Heart left ventricle (tissue), 16 donors: ENCODE measurements around the gene GLT1D1. TPM values are rescaled to one million over a fixed set of nuclear protein-coding genes. Genes with fewer than 3 reads are reported as not detected.

Experiments used
- ATAC-seq, 4 donors: fragments of 200-7000 bp; cut with Tn5 transposase; one replicate each; pipeline ENCODE4 v1.9.1; 2020 to 2022; ENCODE audit warnings: moderate library complexity in 4 of 4, mild to moderate bottlenecking in 3 of 4, moderate number of reproducible peaks in 1 of 4
- DNase-seq, 5 donors: peaks; one replicate each; pipeline ENCODE4 v3.0.0-alpha.2; 2020
- H3K27ac ChIP-seq, 12 donors: fragments of 200-600 bp; sonication (generic) in 4 of 12; one replicate each; pipeline versions ENCODE4 v1.5.0 to v1.8.0; 2016 to 2022; ENCODE audit warnings: mild to moderate bottlenecking in 2 of 12
- H3K27me3 ChIP-seq, 9 donors: fragments of 200-600 bp; sonication (generic) in 2 of 9; one replicate each; pipeline versions ENCODE4 v1.5.1 to v1.8.0; 2016 to 2022; ENCODE audit warnings: mild to moderate bottlenecking in 3 of 9
- H3K36me3 ChIP-seq, 9 donors: fragments of 200-600 bp; sonication (generic) in 2 of 9; one replicate each; pipeline versions ENCODE4 v1.5.0 to v1.8.0; 2018 to 2022; ENCODE audit warnings: mild to moderate bottlenecking in 2 of 9
- H3K4me1 ChIP-seq, 12 donors: fragments of 200-600 bp; sonication (generic) in 4 of 12; one replicate each; pipeline versions ENCODE4 v1.5.0 to v1.8.0; 2016 to 2022; ENCODE audit warnings: mild to moderate bottlenecking in 3 of 12
- H3K4me3 ChIP-seq, 12 donors: fragments of 200-600 bp; sonication (generic) in 4 of 12; one replicate each; pipeline versions ENCODE4 v1.5.0 to v1.8.0; 2017 to 2022; ENCODE audit warnings: mild to moderate bottlenecking in 9 of 12, moderate library complexity in 4 of 12
- H3K9me3 ChIP-seq, 12 donors: fragments of 200-600 bp; sonication (generic) in 4 of 12; one replicate each; pipeline versions ENCODE4 v1.5.0 to v1.8.0; 2016 to 2022; ENCODE audit warnings: mild to moderate bottlenecking in 1 of 12
- CTCF ChIP-seq, 12 donors: fragments of 200-600 bp; sonication (generic) in 4 of 12; IDR thresholded peaks; one replicate each; pipeline versions ENCODE4 v1.5.0 to v1.8.0; 2018 to 2022; ENCODE audit warnings: antibody characterized with exemption in 12 of 12, mild to moderate bottlenecking in 5 of 12
- POLR2A ChIP-seq, 2 donors: fragments of 450-650 bp; IDR thresholded peaks; one replicate each; pipeline ENCODE4 v1.6.1; 2017; ENCODE audit warnings: antibody characterized with exemption in 2 of 2, mild to moderate bottlenecking in 2 of 2, moderate library complexity in 2 of 2
- WGBS, 4 donors: extraction: QIAGEN DNeasy Blood & Tissue Kit in 2 of 4; methylation state at CpG; one replicate each; pipeline versions ENCODE4 v1.1.5 to v1.1.7; 2013 to 2018; 5-methylcytosine and 5-hydroxymethylcytosine counted together
- intact Hi-C, 10 donors: fragments of 100-400 bp; cut with DNase I; formaldehyde crosslinking; loops; one replicate each; pipeline versions ENCODE4 v1.11.1 to v1.14.2; 2022
- polyA plus RNA-seq, 2 donors: library from polyadenylated mRNA; stranded (reverse); fragments of 200-250 nt; gene quantifications; one replicate each; pipeline ENCODE4 v1.2.3, GENCODE V29; 2013
- total RNA-seq, 9 donors: library from RNA; depleted of rRNA in 2 of 9; stranded (reverse); fragments of >200 nt in 2 of 9; fragmentation: NEBNext Ultra II Directional in 3 of 9; extraction: Animal tissue kit (Norgen Biotek cat#: 25700) in 3 of 9; gene quantifications; one replicate each; pipeline versions ENCODE4 v1.1.0 to v1.2.4, GENCODE V29; 2016 to 2023
- donor health status: ischemic (EF 13 %, LVEDD 7.1; RV severe dilation, severe dysfunction).
- donor health status: healthy with polysubstance abuse.
- donor health status: DM: no; HTN: yes; CAD: no.
- donor health status: DM: no; HTN: no; CAD: no.
- donor health status: ischemic (EF 25% LVEDD 6.9; RV normal size, moderate dysfunction).
- donor health status: ischemic (EF 25% LVEDD 5.7; RV mildly dilated, moderate dysfunction).
- donor health status: healthy.
- donor health status: DM: yes; HTN: yes; CAD: no.
- donor health status: ischemic (EF 35%, LVEDD 5.7; RV mildly dilated, moderate dysfunction).
- donor health status: nonischemic (EF 11% LVEDD 7.7; RV severe dilation, severe dysfunction).
- donor health status: DM: yes; HTN: yes; CAD: no.
- donor health status: PGD.
- donor health status: ischemic (EF 29% LVEDD 5.4; RV normal size, mild dysfunction).
- donor health status: nonischemic (EF 23%, LVEDD 6.1; RV moderate dilation, normal function).

Gene GLT1D1
- total and polyA plus RNA-seq, 11 donors, result 0.11 to 2.3 (median 0.38) TPM

GRCh38 chr12:128933039-128933438, 79.8 kb downstream of the GLT1D1 start:
- H3K27me3 ChIP-seq, result no peaks in the 10 kb centered on the region
- no peaks in the 10 kb centered on the region for H3K4me1 ChIP-seq
- intact Hi-C loops, result no loop called here
- H3K9me3 ChIP-seq, result peaks cover 0 to 2% (median 0%) of the 10 kb centered on the region in 12 donors
- WGBS, 4 donors, result 72 to 82% (median 77%) methylated on average over 27 of the region's 27 CpGs
- H3K27ac ChIP-seq, result no peak overlapping the region
- TF ChIP-seq CTCF (IDR thresholded peaks at IDR 0.05) (no peak), POLR2A (IDR thresholded peaks at IDR 0.05) (no peak)
- H3K36me3 ChIP-seq, result no peaks in the 10 kb centered on the region
- H3K4me3 ChIP-seq, result no peak overlapping the region
- ATAC-seq (no peak), DNase-seq (no peak)

GRCh38 chr12:128933926-128934325, 80.6 kb downstream of the GLT1D1 start:
- no peaks in the 10 kb centered on the region for H3K36me3 ChIP-seq
- no peak overlapping the region for H3K27ac ChIP-seq
- H3K4me1 ChIP-seq, result no peaks in the 10 kb centered on the region
- no peaks in the 10 kb centered on the region for H3K27me3 ChIP-seq
- H3K9me3 ChIP-seq, result peaks cover 0 to 2% (median 0%) of the 10 kb centered on the region in 12 donors
- intact Hi-C loops, result no loop called here
- H3K4me3 ChIP-seq, result no peak overlapping the region
- ATAC-seq (no peak), DNase-seq (no peak)
- WGBS, 4 donors, result 87 to 91% (median 89%) methylated on average over 7 of the region's 7 CpGs
- TF ChIP-seq POLR2A (IDR thresholded peaks at IDR 0.05), result no peak
- no peak for TF ChIP-seq CTCF (IDR thresholded peaks at IDR 0.05)

GRCh38 chr12:128938886-128939285, 85.6 kb downstream of the GLT1D1 start:
- DNase-seq, result no peak
- Histone ChIP-seq H3K27me3 (peaks cover 0 to 6% (median 0%) of the 10 kb centered on the region in 9 donors), H3K36me3 (no peaks in the 10 kb centered on the region), H3K4me1 (no peaks in the 10 kb centered on the region), H3K9me3 (peaks cover 0 to 2% (median 0%) of the 10 kb centered on the region in 12 donors), H3K27ac (no peak overlapping the region), H3K4me3 (no peak overlapping the region)
- no peak for ATAC-seq
- 80 to 90% (median 84%) methylated on average over 5 of the region's 5 CpGs for WGBS, 4 donors
- intact Hi-C loops, result no loop called here
- no peak for TF ChIP-seq POLR2A (IDR thresholded peaks at IDR 0.05)
- TF ChIP-seq CTCF (IDR thresholded peaks at IDR 0.05), result no peak

- 83 to 87% (median 86%) methylated on average over 15 of the region's 15 CpGs for WGBS, 4 donors
- intact Hi-C loops, result no loop called here
These were observed 87.0 kb downstream of the GLT1D1 start for GRCh38 chr12:128940090-128940888.

More at GRCh38 chr12:128940090-128940888, 87.0 kb downstream of the GLT1D1 start:
- no peaks in the 10 kb centered on the region for H3K4me1 ChIP-seq
- H3K4me3 ChIP-seq, result no peak overlapping the region
- no peak for TF ChIP-seq CTCF (IDR thresholded peaks at IDR 0.05)
- no peak for TF ChIP-seq POLR2A (IDR thresholded peaks at IDR 0.05)
- DNase-seq, result no peak
- peaks cover 0 to 2% (median 0%) of the 10 kb centered on the region in 12 donors for H3K9me3 ChIP-seq
- no peak for ATAC-seq
- no peaks in the 10 kb centered on the region for H3K36me3 ChIP-seq
- H3K27ac ChIP-seq, result no peak overlapping the region
- peaks cover 0 to 6% (median 0%) of the 10 kb centered on the region in 9 donors for H3K27me3 ChIP-seq
